NCI-H524 treated with DMSO at 0.1 percent for 48 hours (cell line): ENCODE measurements around the gene ZNF554.

Source experiments
- DNase-seq: peaks from one replicate; lab custom pipeline; 2025; lab: John Stamatoyannopoulos, UW

ZNF554 gene

DNA sequence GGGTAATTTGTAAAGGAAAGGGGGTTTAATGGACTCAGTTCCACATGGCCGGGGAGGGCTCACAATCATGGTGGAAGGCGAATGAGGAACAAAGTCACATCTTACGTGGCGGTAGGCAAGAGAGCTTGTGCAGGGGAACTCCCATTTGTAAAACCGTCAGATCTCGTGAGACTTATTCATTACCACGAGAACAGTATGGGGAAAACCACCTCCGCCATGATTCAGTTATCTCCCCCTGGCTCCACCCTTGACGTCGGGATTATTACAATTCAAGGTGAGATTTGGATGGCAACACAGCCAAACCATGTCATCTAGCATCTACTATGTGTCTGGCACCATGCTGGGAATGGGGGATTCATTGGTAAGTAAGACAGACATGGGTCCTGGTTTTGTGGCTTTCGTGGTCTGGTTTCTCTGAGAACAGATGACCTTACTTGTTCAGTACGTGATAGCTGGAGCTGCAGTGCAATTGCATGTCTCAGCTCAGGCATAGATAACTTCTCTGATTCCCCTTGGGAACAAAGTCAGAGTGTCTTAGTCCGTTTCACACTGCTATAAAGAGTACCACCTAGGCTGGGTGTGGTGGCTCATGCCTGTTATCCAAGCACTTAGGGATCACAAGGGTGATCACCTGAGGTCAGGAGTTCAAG, 8.3 kb downstream of the ZNF554 start:
- DNase-seq = no peak

GRCh38 chr19:2834294-2834871, 14.7 kb downstream of the ZNF554 start:
- DNase-seq = no peak

DNA sequence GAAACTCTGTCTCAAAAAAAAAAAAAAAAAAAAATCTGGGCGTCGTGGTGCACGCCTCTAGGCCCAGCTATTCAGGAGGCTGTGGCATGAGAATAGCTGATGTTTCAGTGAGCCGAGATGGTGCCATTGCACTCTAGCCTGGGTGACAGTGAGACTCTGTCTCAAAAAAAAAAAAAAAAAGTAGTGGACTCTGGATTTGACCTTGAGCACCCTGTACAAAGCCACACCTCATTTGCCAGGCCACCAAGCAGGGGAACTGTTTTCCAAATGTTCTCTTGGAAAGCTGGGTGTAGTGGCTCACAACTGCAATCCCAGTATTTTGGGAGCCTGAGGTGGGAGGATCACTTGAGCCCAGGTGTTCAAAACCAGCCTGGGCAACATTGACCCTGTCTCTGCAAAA, 17.8 kb downstream of the ZNF554 start:
- DNase-seq = no peak

DNA sequence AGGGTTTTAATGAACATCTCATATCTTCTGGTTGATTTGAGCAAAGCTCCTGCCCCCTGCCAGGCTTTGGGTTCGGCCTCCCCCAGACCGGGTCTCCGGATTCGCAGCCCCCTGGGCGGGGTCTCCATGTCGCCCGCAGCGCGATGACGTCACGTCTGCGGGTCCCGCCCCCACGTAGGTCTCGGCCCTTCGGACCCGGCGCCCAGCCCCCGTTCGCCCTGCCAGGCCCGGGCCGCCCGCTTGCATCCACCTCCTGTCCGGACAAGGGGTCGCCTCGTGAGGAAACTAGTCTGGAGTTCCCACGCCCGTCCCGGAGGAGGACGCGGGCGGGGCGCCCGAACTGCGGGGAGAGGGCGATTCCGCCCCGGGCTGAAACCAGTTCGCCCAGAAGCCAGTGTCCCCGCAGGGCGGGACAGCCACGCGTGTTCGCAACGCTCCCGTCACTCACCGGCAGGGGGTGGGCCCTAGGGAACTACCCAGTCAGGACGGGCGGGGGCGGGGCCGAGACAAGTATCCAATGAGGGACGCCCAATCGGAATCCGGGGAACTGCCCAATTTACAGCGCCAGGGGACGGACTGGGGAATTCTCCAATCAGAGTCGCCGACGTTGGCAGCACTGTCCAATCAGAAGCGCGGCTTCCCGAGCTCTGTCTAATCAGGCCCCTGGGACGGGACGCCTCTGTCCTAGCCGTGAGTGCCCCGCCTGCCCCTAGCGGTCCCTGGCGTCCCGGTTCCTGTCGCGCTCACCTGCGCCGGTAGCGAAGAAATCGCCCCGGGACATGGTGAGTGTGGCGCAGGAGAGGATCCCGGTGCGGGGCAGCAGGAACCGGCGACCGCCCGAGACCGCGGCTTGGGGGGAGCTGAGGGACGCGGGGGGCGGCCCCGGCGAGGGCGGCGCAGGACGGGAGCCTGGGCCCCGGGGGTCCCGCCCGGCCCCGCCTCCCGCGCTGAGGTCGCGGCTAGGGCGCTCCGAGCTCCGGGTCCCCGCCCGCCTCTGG, 21.4 kb downstream of the ZNF554 start, which contains the start of gene ZNF555:
Gene ZNF555, plus strand, starts transcription at position 682 of the 998 bp plus-strand sequence. Its CDS starts 98 bp downstream, at position 780.
- DNase-seq = peak; percentile 92

DNA sequence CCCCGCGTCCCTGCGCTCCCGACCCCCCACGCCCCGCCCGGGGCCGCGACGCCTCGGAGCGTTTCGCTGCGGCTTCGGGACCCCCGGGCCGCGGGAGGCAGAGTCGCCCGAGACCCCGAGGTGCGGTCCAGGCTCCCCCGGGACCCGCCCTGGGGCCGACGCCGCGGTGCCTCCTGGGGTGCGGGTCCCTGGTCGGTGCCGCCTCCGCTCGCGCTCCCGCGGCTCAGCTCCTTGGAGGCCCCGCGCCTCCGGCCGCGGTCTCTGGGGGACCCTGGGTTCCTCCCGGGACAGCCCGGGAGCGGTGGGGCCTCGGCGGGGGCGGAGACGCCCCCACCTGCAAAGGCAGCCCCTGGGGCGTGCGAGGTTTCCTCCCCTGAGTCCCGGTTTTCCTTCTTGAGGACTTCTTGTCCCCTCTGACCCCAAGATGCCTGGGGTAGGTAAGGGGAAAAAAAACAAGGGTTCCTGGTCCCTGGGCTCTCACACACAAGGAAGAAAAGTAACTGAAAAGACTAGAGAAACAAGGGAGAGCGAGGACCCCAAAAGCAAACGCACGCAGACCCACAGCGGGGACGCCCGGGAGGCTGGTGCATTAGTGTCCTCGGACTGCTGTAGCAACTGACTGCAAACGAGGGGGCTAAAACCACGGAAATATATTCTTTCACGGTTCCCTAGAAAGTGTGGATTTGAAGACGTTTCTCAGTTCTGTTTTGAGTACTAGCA, 22.3 kb downstream of the ZNF554 start:
- no peak for DNase-seq

DNA sequence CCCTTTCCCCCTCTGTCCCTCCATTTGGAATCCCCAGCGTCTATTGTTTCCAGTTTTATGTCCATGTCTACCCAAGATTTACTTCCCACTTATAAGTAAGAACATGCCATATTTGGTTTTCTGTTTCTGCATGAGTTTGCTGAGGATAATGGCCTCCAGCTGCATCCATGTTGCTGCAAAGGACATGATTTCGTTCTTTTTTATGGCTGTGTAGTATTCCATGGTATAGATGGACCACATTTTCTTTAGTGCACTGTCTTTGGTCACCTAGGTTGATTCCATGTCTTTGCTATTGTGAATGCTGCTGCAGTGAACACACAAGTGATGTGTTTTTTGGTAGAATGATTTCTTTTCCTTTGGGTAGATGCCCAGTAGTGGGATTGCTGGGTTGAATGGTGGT, 25.4 kb downstream of the ZNF554 start:
- DNase-seq = no peak

GRCh38 chr19:2846180-2846894, 26.7 kb downstream of the ZNF554 start:
- DNase-seq = no peak

DNA sequence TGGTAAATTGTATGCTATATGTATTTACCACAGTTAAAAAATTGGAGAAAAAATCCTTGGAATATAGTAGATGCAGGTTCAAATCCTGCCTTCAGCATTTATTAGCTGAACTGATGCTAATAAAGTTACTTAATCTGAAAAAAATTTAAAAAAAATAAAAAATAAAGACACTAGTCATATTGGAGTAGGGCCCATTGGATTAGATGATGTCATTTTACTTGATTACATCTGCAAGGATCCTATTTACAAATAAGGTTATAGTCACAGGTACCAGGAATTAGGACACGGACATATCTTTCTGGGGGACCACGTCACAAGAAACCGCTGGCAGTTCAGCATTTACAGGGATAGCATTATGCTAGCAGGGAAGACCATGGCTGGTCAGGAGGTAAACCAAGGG, 27.8 kb downstream of the ZNF554 start:
- no peak for DNase-seq

GRCh38 chr19:2848616-2849015, 28.9 kb downstream of the ZNF554 start:
- DNase-seq = no peak

- DNase-seq = no peak
Measured at GRCh38 chr19:2850256-2850925, 30.7 kb downstream of the ZNF554 start.

DNA sequence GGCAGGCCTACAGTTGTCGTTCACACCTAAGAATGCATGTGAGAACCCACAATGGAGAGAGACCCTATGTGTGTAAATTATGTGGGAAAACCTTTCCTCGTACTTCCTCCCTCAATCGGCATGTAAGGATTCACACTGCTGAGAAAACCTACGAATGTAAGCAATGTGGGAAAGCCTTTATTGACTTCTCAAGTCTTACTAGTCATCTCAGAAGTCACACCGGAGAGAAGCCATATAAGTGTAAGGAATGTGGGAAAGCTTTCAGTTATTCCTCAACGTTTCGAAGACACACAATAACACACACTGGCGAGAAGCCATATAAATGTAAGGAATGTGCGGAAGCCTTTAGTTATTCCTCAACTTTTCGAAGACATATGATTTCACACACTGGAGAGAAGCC, 32.9 kb downstream of the ZNF554 start:
- no peak for DNase-seq

GRCh38 chr19:2853015-2853606, 33.4 kb downstream of the ZNF554 start:
- no peak for DNase-seq

DNA sequence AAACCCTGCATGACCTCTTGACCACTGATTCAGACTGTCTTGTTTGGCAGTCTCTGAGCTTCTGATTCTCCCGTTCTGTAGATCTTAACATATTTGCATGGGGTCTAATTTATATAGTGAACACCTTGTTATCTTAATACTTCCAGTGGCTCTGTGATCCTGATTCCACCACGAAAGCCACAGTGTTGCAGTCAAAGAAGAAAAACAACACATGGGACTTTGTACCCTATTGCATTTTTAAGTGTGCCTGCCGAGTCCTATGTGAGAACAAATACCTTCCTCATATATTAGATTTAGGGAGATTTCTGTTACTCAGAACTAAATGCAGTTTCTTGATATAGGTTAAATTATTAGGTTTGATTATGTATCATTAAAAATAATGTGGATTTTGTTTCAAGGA, 35.2 kb downstream of the ZNF554 start:
- no peak for DNase-seq

- no peak for DNase-seq
Measured at GRCh38 chr19:2856457-2857050, 36.9 kb downstream of the ZNF554 start.

DNA sequence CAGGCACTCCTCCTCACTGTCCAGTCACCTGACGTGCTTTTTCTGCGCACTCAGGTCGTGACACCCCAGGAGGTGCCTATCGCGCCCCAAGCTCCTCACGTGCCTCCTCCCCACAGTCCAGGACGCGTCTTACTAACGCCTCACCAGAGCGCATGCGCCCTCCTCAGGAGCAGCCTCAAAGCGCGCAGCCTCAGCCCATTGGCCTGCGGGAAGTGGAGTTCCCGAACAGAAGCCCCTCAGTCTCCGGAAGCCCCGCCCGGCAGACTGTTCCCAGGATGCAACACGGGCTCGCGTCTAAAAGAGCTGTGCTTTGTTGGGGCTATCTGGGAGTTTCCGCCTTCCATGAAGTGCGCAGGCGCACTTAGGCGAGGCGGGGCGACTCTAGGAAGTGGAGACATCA, 39.2 kb downstream of the ZNF554 start:
- no peak for DNase-seq

DNA sequence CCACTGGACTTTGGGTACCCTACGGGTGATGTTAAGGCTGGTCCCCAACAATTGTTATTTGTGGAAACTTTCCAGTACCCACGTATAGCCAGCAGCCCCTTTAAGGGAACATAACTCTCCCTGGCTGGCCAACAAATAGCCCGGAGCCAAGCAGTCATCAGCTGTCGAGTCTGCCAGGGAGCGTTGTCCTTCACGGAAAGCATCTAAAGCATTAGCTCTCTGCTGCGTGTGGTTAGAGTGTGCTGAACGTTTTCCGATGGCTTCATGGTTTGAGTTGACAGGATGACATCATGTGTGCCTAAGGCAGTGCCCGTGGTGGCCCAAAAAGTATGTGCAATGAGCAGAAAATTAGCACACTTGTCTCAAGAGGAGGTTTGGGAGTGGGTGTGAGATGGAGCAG, 44.1 kb downstream of the ZNF554 start:
- DNase-seq = no peak

- DNase-seq = no peak
Measured at GRCh38 chr19:2865334-2866100, 45.8 kb downstream of the ZNF554 start.

- DNase-seq = no peak
Measured at GRCh38 chr19:2866495-2867024, 46.9 kb downstream of the ZNF554 start.
